ENCODE results near the gene PNPLA7. TPM values are rescaled to one million over a fixed set of nuclear protein-coding genes. Genes with fewer than 3 reads are reported as not detected.

PNPLA7 gene
- total and polyA plus RNA-seq, 2 of the 8 experiments (the other 6 are each of a cell fraction or from before 2014, with no cell fraction given): 0.35 to 0.47 TPM

DNA sequence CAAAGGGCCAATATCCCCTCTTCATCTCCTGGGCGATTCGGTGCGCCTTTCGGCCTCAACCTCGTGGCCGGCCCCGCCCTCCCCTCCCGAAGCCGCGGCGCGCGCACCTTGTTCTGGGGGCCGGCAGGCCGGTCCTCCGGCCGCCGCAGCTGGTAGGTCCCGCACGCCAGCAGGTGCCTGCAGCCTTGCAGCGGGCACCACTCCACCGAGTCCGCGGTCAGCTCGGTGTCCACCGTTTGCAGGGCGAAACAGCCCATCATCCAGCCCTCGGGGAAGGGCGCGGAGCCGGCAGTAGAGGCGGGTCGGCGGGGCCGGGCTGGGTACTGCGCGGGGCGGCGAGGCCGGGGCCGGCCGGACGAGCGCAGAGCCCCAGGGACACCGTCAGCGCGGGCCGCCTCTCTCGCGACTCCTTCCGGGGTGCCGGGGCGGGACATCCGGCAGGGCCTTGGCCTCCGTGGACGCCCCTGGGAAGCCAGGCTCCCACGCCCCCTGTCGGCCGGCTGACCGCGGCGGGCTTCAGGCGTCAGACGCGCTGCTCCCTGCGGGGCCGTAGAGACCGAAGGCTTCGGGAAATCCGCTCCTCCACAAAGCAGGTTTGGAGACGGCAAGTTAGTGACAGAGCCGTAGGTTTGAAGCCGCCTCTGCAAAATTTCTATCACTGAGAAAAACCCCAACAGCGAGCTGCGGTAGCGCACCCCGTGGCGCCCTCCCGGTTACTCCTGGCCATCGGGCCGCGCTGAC lies 28.5 kb upstream of the PNPLA7 start, which contains the start of gene DPH7 (continued):
- no peak for TF ChIP-seq TCF12 (IDR thresholded peaks at IDR 0.05; ENCODE audit: low read depth, low read length)
- peak; percentile 26 to 39; a peak in 3 of 4 replicates for TF ChIP-seq RAD21 (IDR thresholded peaks at IDR 0.05 in 1 of 2, conservative IDR thresholded peaks at IDR 0.05 in 1 of 2; ENCODE audit: low read depth in 2 of 2, low read length in 2 of 2)

Data from H1 (cell line).